Activated T-helper 9 cell treated with anti-CD3 and anti-CD28 coated beads, Interleukin-2, amount 50 U/mL, for 16 hours (primary cell): ENCODE data around the gene SPPL3.

Source experiments
- DNase-seq: peaks from one replicate; pipeline ENCODE4 v3.0.0-alpha.2; 2020; ENCODE audit warnings: low read depth

The SPPL3 gene

GRCh38 chr12:120874547-120875245 lies 29.5 kb downstream of the SPPL3 start:
- DNase-seq, result no peak

- no peak for DNase-seq
These were observed 30.9 kb downstream of the SPPL3 start for GRCh38 chr12:120873226-120873625.

GRCh38 chr12:120872487-120872886 lies 31.7 kb downstream of the SPPL3 start:
- DNase-seq, result no peak

GRCh38 chr12:120870415-120870814 lies 33.7 kb downstream of the SPPL3 start:
- DNase-seq, result no peak

GRCh38 chr12:120869376-120869775 lies 34.8 kb downstream of the SPPL3 start:
- DNase-seq, result no peak

GRCh38 chr12:120866108-120866507 lies 38.0 kb downstream of the SPPL3 start:
- DNase-seq, result no peak

- no peak for DNase-seq
These were observed 39.1 kb downstream of the SPPL3 start for GRCh38 chr12:120865098-120865497.

- no peak for DNase-seq
These were observed 41.5 kb downstream of the SPPL3 start for GRCh38 chr12:120862664-120863063.

GRCh38 chr12:120861074-120861795 lies 42.9 kb downstream of the SPPL3 start:
- no peak for DNase-seq

GRCh38 chr12:120858306-120859088 lies 45.7 kb downstream of the SPPL3 start:
- DNase-seq, result no peak

- DNase-seq, result no peak
These were observed 47.2 kb downstream of the SPPL3 start for GRCh38 chr12:120856980-120857379.

GRCh38 chr12:120855823-120856588 lies 48.2 kb downstream of the SPPL3 start:
- DNase-seq, result no peak

- no peak for DNase-seq
These were observed 49.4 kb downstream of the SPPL3 start for GRCh38 chr12:120854804-120855203.

- DNase-seq, result no peak
These were observed 51.0 kb downstream of the SPPL3 start for GRCh38 chr12:120853188-120853587.

GRCh38 chr12:120851944-120852343 lies 52.2 kb downstream of the SPPL3 start:
- DNase-seq, result no peak

- no peak for DNase-seq
These were observed 52.7 kb downstream of the SPPL3 start for GRCh38 chr12:120851444-120851843.

- no peak for DNase-seq
These were observed 54.4 kb downstream of the SPPL3 start for GRCh38 chr12:120849765-120850164.

- DNase-seq, result no peak
These were observed 56.3 kb downstream of the SPPL3 start for GRCh38 chr12:120847814-120848213.

- DNase-seq, result no peak
These were observed 56.8 kb downstream of the SPPL3 start for GRCh38 chr12:120847392-120847791.

GRCh38 chr12:120846721-120847120 lies 57.4 kb downstream of the SPPL3 start:
- DNase-seq, result no peak

- DNase-seq, result no peak
These were observed 58.5 kb downstream of the SPPL3 start for GRCh38 chr12:120845696-120846095.
